DMS79 treated with DMSO at 0.1 percent for 48 hours (cell line): ENCODE results near the gene SUSD3.
"Not testable (repeated sequence)": the region's sequence is repeated elsewhere in the genome, so short reads cannot be mapped to it uniquely, and the experiment has no call there.

Experiments
- DNase-seq: peaks from one replicate; lab custom pipeline; 2025; lab: John Stamatoyannopoulos, UW

Gene SUSD3

GRCh38 chr9:93111001-93111370 is 52.5 kb downstream of the SUSD3 start:
- DNase-seq = no peak

GRCh38 chr9:93111371-93112115 is 53.0 kb downstream of the SUSD3 start:
- DNase-seq = no peak

- DNase-seq = no peak
Measured at GRCh38 chr9:93112116-93112863, 53.8 kb downstream of the SUSD3 start.

GRCh38 chr9:93112864-93113389 is 54.4 kb downstream of the SUSD3 start:
- DNase-seq = no peak

- no peak for DNase-seq
Measured at GRCh38 chr9:93114169-93114983, 55.9 kb downstream of the SUSD3 start.

GRCh38 chr9:93114984-93115335 is 56.5 kb downstream of the SUSD3 start:
- DNase-seq = no peak

- no peak for DNase-seq
Measured at GRCh38 chr9:93115486-93116071, 57.1 kb downstream of the SUSD3 start.

GRCh38 chr9:93116072-93116961 is 57.8 kb downstream of the SUSD3 start:
- DNase-seq = no peak

GRCh38 chr9:93117521-93117920 is 59.0 kb downstream of the SUSD3 start:
- not testable (repeated sequence) for DNase-seq

GRCh38 chr9:93117924-93118862 is 59.7 kb downstream of the SUSD3 start:
- DNase-seq = no peak

- no peak for DNase-seq
Measured at GRCh38 chr9:93118863-93119702, 60.6 kb downstream of the SUSD3 start.

GRCh38 chr9:93119703-93119952 is 61.1 kb downstream of the SUSD3 start:
- no peak for DNase-seq

- no peak for DNase-seq
Measured at GRCh38 chr9:93119953-93120845, 61.7 kb downstream of the SUSD3 start.

GRCh38 chr9:93120846-93121315 is 62.4 kb downstream of the SUSD3 start:
- DNase-seq = no peak

- no peak for DNase-seq
Measured at GRCh38 chr9:93121316-93122241, 63.1 kb downstream of the SUSD3 start.

GRCh38 chr9:93122721-93123221 is 64.3 kb downstream of the SUSD3 start:
- no peak for DNase-seq
